ENCODE results near the gene AK9. TPM values are rescaled to one million over a fixed set of nuclear protein-coding genes. Genes with fewer than 3 reads are reported as not detected.

AK9 gene
- total RNA-seq, 1 donor, result 8.0 TPM

GRCh38 chr6:109628158-109629000 is 62.6 kb downstream of the AK9 start:
- no peak for DNase-seq (ENCODE audit: low read depth)
- TF ChIP-seq CTCF (IDR thresholded peaks at IDR 0.05; ENCODE audit: insufficient read depth, low read length), result no peak
- H3K4me3 ChIP-seq (ENCODE audit: low read depth, low read length), result no peak overlapping the region

GRCh38 chr6:109626311-109626710 is 64.7 kb downstream of the AK9 start:
- no peak for TF ChIP-seq CTCF (IDR thresholded peaks at IDR 0.05; ENCODE audit: insufficient read depth, low read length)
- DNase-seq (ENCODE audit: low read depth), result no peak
- no peak overlapping the region for H3K4me3 ChIP-seq (ENCODE audit: low read depth, low read length)

DNA sequence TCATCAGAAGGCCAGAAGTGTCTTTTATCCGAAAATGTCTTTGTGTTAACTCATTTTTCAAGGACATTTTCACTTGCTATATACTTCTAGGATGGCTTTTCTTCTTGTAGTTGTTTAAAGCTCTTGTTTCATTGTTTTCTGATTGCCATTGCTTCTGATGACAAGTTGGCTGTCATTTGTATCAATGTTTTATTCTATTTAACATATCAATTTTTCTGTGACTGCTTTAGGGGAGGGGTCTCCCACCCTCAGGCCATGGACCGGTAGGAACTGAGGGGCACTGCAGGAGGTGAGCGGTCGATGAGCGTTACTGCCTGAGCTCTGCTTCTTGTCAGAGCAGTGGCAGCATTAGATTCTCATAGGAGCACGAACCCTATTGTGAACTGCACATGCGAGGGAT is 65.8 kb downstream of the AK9 start:
- TF ChIP-seq CTCF (IDR thresholded peaks at IDR 0.05; ENCODE audit: insufficient read depth, low read length), result no peak
- no peak for DNase-seq (ENCODE audit: low read depth)
- H3K4me3 ChIP-seq (ENCODE audit: low read depth, low read length), result no peak overlapping the region

GRCh38 chr6:109623288-109623687 is 67.7 kb downstream of the AK9 start:
- DNase-seq (ENCODE audit: low read depth), result no peak
- H3K4me3 ChIP-seq (ENCODE audit: low read depth, low read length), result no peak overlapping the region
- no peak for TF ChIP-seq CTCF (IDR thresholded peaks at IDR 0.05; ENCODE audit: insufficient read depth, low read length)

GRCh38 chr6:109612268-109612667 is 78.7 kb downstream of the AK9 start:
- no peak for TF ChIP-seq CTCF (IDR thresholded peaks at IDR 0.05; ENCODE audit: insufficient read depth, low read length)
- no peak for DNase-seq (ENCODE audit: low read depth)
- no peak overlapping the region for H3K4me3 ChIP-seq (ENCODE audit: low read depth, low read length)

- DNase-seq (ENCODE audit: low read depth), result no peak
- TF ChIP-seq CTCF (IDR thresholded peaks at IDR 0.05; ENCODE audit: insufficient read depth, low read length), result no peak
- no peak overlapping the region for H3K4me3 ChIP-seq (ENCODE audit: low read depth, low read length)
These were observed 79.5 kb downstream of the AK9 start for GRCh38 chr6:109611502-109611901.

- peak; percentile 29 for DNase-seq (ENCODE audit: low read depth)
- no peak for TF ChIP-seq CTCF (IDR thresholded peaks at IDR 0.05; ENCODE audit: insufficient read depth, low read length)
- no peak overlapping the region for H3K4me3 ChIP-seq (ENCODE audit: low read depth, low read length)
These were observed 80.4 kb downstream of the AK9 start for GRCh38 chr6:109610590-109610989.
